ENCODE data around the gene NTN3.
"Not testable (repeated sequence)": the region's sequence is repeated elsewhere in the genome, so short reads cannot be mapped to it uniquely, and the experiment has no call there.

The NTN3 gene

DNA sequence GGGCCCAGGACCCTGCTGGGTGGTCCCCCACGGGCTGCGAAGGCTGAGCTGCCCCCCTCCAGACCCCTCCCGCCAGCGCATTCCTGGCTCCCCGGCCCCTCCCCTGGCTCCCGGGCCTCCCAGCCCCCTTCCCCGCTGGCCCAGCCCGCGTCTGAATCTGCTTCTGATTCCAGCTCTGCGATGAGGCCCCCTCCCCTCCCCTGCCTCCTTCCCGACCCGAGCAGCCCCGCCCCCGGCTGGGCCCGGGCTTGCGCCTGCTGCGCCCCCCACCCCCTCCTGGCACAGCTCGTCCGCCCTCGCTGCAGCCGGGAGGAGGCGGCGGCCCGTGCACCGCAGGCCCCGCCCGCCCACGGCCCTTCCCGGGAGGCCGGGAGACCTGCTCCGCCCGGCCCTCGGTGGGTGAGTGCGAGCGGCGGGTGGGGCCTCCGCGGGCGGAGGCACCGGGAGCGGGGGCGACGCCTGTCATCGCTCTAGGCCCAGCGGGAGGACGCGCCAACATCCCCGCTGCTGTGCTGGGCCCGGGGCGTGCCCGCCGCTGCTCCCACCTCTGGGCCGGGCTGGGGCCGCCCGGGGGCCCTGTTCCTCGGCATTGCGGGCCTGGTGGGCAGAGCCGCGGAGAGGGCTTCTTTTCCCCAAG is at the start of gene NTN3:
Gene NTN3 (plus strand): TSS at position 282 of the 637 bp plus-strand sequence. CDS start 405 bp downstream, outside the sequence.
- DNase-seq = peak; percentile 54 to 88

- DNase-seq = no peak
These were observed 48.8 kb upstream of the NTN3 start for GRCh38 chr16:2422123-2422867.

- no peak for DNase-seq
These were observed 46.8 kb upstream of the NTN3 start for GRCh38 chr16:2424061-2425007.

GRCh38 chr16:2425008-2425518 is 46.0 kb upstream of the NTN3 start:
- DNase-seq = no peak

DNA sequence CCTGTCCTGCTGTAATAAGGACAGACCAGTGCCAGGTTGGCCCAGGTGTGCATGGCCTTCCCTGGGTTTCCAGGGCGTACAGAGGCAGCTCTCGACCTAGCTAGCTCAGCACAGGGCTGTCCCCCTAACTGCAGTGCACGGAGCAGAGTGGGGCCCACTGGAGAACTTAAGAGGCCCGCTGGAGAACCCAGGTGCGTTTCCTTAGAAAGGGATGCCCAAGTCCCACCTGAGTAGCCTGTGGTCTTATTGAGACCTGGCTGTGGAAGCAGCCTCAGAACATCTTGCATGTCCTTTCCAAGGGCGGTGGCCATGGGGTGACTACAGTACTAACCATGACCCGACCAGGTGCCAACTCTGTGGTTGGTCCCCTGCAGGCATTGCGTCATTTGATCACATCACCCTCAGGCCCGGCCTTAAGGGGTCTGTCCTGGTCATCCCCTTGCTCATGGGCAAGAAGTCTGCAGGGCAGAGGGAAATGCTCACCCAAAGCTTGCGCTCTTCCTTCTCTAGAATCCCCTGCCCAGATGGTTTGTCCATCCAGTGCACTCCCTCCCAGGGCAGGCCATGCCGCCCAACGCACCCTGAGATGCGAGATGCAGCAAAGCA is 45.2 kb upstream of the NTN3 start:
- DNase-seq = no peak

GRCh38 chr16:2426941-2427361 is 44.1 kb upstream of the NTN3 start:
- no peak for DNase-seq

- no peak for DNase-seq
These were observed 43.6 kb upstream of the NTN3 start for GRCh38 chr16:2427526-2427925.

DNA sequence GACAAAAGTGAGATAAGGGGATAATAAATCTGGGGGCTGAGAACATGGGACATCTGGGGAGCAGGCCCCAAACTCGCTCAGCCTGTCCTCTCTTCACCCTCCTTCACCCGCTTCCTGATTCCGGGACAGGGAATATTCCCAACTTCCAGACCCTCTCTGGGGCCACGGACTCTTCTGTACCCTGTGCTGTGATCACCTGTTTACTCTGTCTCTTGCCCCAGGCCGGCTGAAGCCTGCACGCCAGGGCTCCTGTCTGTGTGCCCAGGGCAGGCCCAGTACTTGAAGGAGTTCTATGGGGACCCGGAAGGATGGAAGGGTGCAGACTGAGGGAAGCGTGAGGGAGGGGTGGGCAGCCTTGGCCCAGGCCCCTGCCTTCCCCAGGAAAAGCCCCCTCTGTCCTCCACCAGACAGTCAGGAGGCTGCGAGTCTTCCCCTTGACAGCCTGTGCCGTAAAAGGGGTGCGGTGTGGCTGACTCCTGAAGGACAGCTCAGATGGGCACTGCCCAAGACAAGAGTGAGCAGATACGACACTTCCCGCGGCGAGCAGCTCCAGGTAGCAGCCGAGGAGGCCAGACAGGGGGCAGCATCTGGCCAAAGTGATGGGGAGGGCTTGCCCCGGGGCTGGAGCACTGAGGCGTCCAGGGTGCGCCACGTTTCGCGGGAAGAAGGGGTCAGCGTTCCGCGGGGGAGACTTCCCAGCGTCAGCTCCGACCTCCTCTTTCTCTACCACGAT is 42.9 kb upstream of the NTN3 start:
- DNase-seq = peak in 1 of 2 experiments; percentile 64

DNA sequence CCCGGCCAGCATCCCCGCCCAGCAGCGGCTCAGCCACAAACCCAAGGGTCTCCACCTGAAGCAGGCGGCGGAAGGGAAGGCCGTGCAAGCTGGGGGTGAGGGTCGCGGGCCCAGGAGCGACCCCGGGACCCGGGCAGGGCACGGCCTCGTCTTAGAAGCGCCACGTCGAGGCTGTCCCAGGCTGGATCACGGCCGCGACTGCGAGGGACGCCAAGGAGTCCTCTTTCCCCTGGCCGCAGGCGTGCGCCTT is 42.4 kb upstream of the NTN3 start:
- no peak for DNase-seq

GRCh38 chr16:2429034-2429770 is 41.9 kb upstream of the NTN3 start, which contains the start of gene CCNF:
Gene CCNF (plus strand): TSS chr16:2429447. CDS start chr16:2429482, 35 bp downstream.
- peak; percentile 98 to 99 for DNase-seq

- no peak for DNase-seq
These were observed 41.1 kb upstream of the NTN3 start for GRCh38 chr16:2429771-2430663.

GRCh38 chr16:2432286-2432685 is 38.8 kb upstream of the NTN3 start:
- DNase-seq = no peak

- DNase-seq = no peak
These were observed 38.1 kb upstream of the NTN3 start for GRCh38 chr16:2432801-2433505.

DNA sequence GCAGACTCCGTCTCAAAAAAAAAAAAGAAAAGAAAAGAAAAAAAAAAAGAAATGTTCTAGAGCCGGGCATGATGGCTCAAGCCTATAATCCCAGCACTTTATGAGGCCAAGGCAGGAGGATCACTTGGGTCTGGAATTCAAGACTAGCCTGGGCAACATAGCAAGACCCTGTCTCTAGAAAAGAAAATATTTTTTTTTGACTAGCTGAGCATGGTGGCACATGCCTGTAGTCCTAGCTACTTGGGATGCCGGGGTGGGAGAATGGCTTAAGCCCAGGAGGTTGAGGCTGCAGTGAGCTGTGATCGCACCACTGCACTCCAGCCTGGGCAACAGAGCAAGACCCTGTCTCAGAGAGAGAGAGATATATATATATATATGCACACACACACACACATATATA is 35.9 kb upstream of the NTN3 start:
- not testable (repeated sequence) for DNase-seq

DNA sequence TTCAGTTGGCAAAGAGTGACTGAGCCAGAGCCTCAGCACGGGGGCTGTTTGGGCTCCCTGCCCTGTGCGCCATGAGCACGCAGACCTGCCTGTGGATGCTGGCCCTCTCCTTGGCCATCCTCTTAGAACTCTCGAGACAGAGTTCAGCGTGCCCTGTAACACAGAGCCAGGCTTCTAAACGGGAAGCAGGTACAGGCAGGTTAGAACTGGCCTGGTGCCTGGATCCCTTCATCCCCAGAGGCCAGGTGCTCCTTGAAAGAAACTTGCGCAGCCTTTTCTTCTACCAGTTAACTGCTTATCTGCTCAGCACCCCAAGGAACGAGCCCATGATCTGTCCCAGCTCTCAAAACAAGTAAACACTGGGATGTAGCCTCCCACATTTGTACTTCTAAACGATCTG is 35.0 kb upstream of the NTN3 start:
- DNase-seq = no peak

GRCh38 chr16:2437032-2437790 is 33.9 kb upstream of the NTN3 start:
- DNase-seq = no peak

DNA sequence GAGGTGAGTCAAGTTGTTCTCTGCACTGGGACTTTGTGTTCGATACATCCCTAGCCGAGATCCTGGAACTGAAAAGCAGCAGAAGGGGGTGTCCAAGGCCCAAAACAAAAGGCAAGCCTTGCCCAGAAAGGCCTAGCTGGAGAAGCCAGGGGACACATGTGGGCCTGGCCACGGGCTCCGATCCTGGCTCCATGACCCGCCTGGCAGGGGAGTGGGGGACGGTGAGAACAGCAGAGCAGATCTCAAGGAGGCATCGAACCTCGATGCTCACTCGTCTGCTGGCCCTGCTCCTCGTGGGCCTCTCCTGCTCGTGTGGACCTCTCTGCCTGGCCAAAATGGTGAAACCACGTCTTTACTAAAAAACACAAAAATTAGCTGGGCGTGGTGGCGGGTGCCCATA is 33.0 kb upstream of the NTN3 start:
- no peak for DNase-seq

DNA sequence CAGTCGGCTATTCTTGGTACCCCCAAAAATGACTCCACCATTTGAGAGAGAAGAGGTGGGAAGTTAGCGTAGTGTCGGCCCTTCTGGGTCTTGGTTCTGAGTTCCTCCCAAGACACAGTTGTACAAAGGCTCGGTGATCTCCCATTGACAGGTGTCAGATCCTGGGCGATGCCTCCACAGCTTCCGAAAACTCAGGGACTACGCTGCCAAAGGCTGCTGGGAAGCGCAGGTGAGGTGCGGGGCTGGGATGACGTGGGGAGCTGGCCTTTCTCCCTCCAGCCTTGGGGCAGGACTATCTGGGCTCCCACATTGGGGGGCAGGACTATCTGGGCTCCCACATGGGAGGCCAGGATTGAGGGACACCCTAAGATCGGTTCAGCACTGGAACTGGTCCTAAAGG is 31.5 kb upstream of the NTN3 start:
- no peak for DNase-seq

All from NCI-H187 (cell line).